GM23338 (cell line): ENCODE data around the gene CEP68. TPM values are rescaled to one million over a fixed set of nuclear protein-coding genes. Genes with fewer than 3 reads are reported as not detected.

ENCODE experiments used
- ATAC-seq: fragments of 200-7000 bp; cut with Tn5 transposase; 3 replicates; pipeline ENCODE4 v1.9.1; 2020
- DNase-seq: peaks from one replicate; pipeline ENCODE4 v3.0.0-alpha.2; 2015; ENCODE audit warnings: low spot score
- H2AFZ ChIP-seq: fragments of 200-600 bp; sonication (generic); 2 replicates; pipeline ENCODE4 v1.8.0; 2016; ENCODE audit warnings: antibody characterized with exemption, mild to moderate bottlenecking, moderate library complexity
- H3F3A ChIP-seq: fragments of 200-600 bp; sonication (generic); replicated peaks from 2 replicates; pipeline ENCODE4 v1.8.0; 2017; ENCODE audit warnings: antibody characterized with exemption, mixed run types, low read depth
- H3K27ac ChIP-seq: fragments of 200-600 bp; sonication (generic); 2 replicates; pipeline ENCODE4 v1.6.1; 2016; ENCODE audit warnings: low read depth
- H3K27me3 ChIP-seq: fragments of 200-600 bp; sonication (generic); 2 replicates; pipeline ENCODE4 v1.8.0; 2016; ENCODE audit warnings: mild to moderate bottlenecking, mixed run types, moderate library complexity; ENCODE audit not compliant: insufficient read depth
- H3K36me3 ChIP-seq: fragments of 200-600 bp; sonication (generic); 2 replicates; pipeline ENCODE4 v1.8.0; 2016; ENCODE audit warnings: mild to moderate bottlenecking; ENCODE audit not compliant: insufficient read depth
- H3K4me1 ChIP-seq: fragments of 200-600 bp; sonication (generic); 2 replicates; pipeline ENCODE4 v1.8.0; 2016; ENCODE audit warnings: mild to moderate bottlenecking, moderate library complexity; ENCODE audit not compliant: insufficient read depth
- H3K4me2 ChIP-seq: fragments of 200-600 bp; sonication (generic); 2 replicates; pipeline ENCODE4 v1.7.1; 2017; ENCODE audit warnings: mixed run types
- H3K4me3 ChIP-seq: fragments of 200-600 bp; sonication (generic); 2 replicates; pipeline ENCODE4 v1.6.1; 2016; ENCODE audit warnings: mixed run types
- H3K79me2 ChIP-seq: fragments of 200-600 bp; sonication (generic); replicated peaks from 2 replicates; pipeline ENCODE4 v1.8.0; 2017; ENCODE audit warnings: mild to moderate bottlenecking; ENCODE audit not compliant: insufficient read depth
- H3K9me2 ChIP-seq: fragments of 200-600 bp; sonication (generic); 2 replicates; pipeline ENCODE4 v1.8.0; 2017; ENCODE audit not compliant: insufficient read depth
- H4K20me1 ChIP-seq: fragments of 200-600 bp; sonication (generic); replicated peaks from 2 replicates; pipeline ENCODE4 v1.8.0; 2017; ENCODE audit warnings: mild to moderate bottlenecking; ENCODE audit not compliant: insufficient read depth
- H3K27ac Mint-ChIP-seq: 2 replicates; pipeline ENCODE4 v1.8.0; 2020; ENCODE audit warnings: inconsistent platforms, mild to moderate bottlenecking, moderate library complexity, mixed read lengths
- H3K27me3 Mint-ChIP-seq: 3 replicates; pipeline ENCODE4 v1.8.0; 2022; ENCODE audit warnings: low read depth, mild to moderate bottlenecking, moderate library complexity, mixed read lengths, inconsistent platforms; ENCODE audit not compliant: insufficient read depth, poor library complexity
- H3K36me3 Mint-ChIP-seq: 3 replicates; pipeline ENCODE4 v1.8.0; 2021; ENCODE audit warnings: low read depth, mild to moderate bottlenecking, inconsistent platforms, moderate library complexity, mixed read lengths
- H3K4me1 Mint-ChIP-seq: 3 replicates; pipeline ENCODE4 v1.8.0; 2020; ENCODE audit warnings: mild to moderate bottlenecking, inconsistent platforms, mixed read lengths
- H3K4me3 Mint-ChIP-seq: 3 replicates; pipeline ENCODE4 v1.8.0; 2021; ENCODE audit warnings: moderate library complexity, mild to moderate bottlenecking, inconsistent platforms, mixed read lengths
- H3K9me3 Mint-ChIP-seq: 3 replicates; pipeline ENCODE4 v1.8.0; 2020; ENCODE audit warnings: moderate library complexity, mild to moderate bottlenecking, inconsistent platforms, mixed read lengths
- CREB1 ChIP-seq: fragments of 250-450 bp; sonication (Bioruptor Pico); IDR thresholded peaks from 2 replicates; pipeline ENCODE4 v1.5.0; 2020; ENCODE audit warnings: low read depth, mild to moderate bottlenecking, moderate library complexity
- JUNB ChIP-seq: IDR thresholded peaks from one replicate; pipeline ENCODE4 v1.6.1; 2016; ENCODE audit warnings: antibody characterized with exemption; ENCODE audit not compliant: unreplicated experiment
- NANOG ChIP-seq: IDR thresholded peaks from 2 replicates; pipeline ENCODE4 v1.6.1; 2016; ENCODE audit warnings: antibody characterized with exemption, borderline replicate concordance
- POLR2AphosphoS5 ChIP-seq: IDR thresholded peaks from 2 replicates; pipeline ENCODE4 v1.6.1; 2016; ENCODE audit warnings: antibody characterized with exemption, low read depth
- STAT1 ChIP-seq: IDR thresholded peaks from one replicate; pipeline ENCODE4 v1.6.1; 2016; ENCODE audit warnings: antibody characterized with exemption; ENCODE audit not compliant: unreplicated experiment
- polyA plus RNA-seq: library from polyadenylated mRNA; unstranded; fragments of >200 nt; fragmentation: Nextera tagmentation; extraction: Ambion mirVana; gene quantifications from 2 replicates; pipeline ENCODE4 v1.2.1, GENCODE V29; 2016
- total RNA-seq: library from RNA; depleted of rRNA; stranded (reverse); fragments of >200 nt; shearing (Covaris generic); gene quantifications from 2 replicates; pipeline ENCODE4 v1.2.3, GENCODE V29; 2014
- TF ChIP-seq, protein P1 (sequence below): IDR thresholded peaks from one replicate; pipeline ENCODE4 v1.6.1; 2018; ENCODE audit warnings: antibody characterized with exemption; ENCODE audit not compliant: unreplicated experiment
- TF ChIP-seq, protein P2 (sequence below): fragments of 250-450 bp; sonication (Bioruptor Pico); IDR thresholded peaks from 2 replicates; pipeline ENCODE4 v1.5.0; 2020; ENCODE audit warnings: mild to moderate bottlenecking, moderate library complexity

CEP68 gene
- total and polyA plus RNA-seq, 2 experiments from 2014 or later: 13.0 to 24.4 TPM

DNA sequence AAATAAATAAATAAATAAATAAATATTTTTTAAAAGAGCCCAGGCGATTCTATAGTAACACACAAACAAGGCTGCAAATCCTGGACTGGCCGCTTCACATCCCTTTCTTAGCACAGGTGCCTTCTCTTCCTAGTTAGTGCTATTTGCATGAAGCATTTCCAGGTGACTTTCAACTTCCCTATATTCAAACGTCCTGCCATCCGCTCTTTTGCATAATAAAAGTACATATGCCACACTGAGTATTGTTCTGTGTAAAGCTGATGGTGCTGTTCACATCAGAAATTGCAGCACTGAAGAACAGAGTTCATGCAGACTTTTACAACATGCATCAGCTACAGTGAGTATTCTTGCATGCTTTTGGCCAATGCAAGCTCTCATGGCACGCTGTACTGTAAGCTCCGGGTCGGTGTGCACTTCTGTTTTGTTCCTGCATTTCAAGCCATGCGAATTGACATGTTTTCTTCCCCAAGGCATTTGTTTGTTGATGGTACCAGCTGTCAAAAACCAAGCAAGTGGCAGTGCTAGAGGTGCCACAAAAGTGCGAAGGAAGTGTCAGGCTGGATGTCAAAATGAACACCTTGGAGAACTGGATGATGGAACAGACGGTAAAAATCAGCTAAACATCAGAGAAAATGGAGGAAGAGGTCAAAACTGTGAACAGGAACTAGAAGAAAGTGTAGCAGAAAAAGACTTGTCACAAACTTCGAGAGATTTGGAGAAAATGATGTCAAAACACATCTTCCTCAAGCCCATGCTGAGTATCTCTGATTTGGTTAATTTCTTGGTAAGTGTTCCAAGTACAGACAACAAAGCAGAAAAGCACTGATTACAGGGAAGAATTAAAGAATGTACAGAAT lies 25.5 kb upstream of the CEP68 start:
- no peaks in the 10 kb centered on the region for H3K9me2 ChIP-seq
- TF ChIP-seq, protein P1, sequence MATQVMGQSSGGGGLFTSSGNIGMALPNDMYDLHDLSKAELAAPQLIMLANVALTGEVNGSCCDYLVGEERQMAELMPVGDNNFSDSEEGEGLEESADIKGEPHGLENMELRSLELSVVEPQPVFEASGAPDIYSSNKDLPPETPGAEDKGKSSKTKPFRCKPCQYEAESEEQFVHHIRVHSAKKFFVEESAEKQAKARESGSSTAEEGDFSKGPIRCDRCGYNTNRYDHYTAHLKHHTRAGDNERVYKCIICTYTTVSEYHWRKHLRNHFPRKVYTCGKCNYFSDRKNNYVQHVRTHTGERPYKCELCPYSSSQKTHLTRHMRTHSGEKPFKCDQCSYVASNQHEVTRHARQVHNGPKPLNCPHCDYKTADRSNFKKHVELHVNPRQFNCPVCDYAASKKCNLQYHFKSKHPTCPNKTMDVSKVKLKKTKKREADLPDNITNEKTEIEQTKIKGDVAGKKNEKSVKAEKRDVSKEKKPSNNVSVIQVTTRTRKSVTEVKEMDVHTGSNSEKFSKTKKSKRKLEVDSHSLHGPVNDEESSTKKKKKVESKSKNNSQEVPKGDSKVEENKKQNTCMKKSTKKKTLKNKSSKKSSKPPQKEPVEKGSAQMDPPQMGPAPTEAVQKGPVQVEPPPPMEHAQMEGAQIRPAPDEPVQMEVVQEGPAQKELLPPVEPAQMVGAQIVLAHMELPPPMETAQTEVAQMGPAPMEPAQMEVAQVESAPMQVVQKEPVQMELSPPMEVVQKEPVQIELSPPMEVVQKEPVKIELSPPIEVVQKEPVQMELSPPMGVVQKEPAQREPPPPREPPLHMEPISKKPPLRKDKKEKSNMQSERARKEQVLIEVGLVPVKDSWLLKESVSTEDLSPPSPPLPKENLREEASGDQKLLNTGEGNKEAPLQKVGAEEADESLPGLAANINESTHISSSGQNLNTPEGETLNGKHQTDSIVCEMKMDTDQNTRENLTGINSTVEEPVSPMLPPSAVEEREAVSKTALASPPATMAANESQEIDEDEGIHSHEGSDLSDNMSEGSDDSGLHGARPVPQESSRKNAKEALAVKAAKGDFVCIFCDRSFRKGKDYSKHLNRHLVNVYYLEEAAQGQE: no peak
- no peak for TF ChIP-seq POLR2AphosphoS5
- no peak for TF ChIP-seq CREB1 (CRISPR knock-in tag)
- TF ChIP-seq NANOG: no peak
- TF ChIP-seq STAT1: no peak
- Mint-ChIP-seq H3K27me3 (no peaks in the 10 kb centered on the region), H3K36me3 (peaks cover 5% of the 10 kb centered on the region; the same call in 1 of the 3 replicates), H3K4me1 (peaks cover 32% of the 10 kb centered on the region), H3K27ac (no peak overlapping the region; the same call in 1 of the 2 replicates), H3K4me3 (peak overlapping the region; percentile 11; the same call in 2 of the 3 replicates), H3K9me3 (no peaks in the 10 kb centered on the region)
- H3K4me1 ChIP-seq: peaks cover 34% of the 10 kb centered on the region
- no peaks in the 10 kb centered on the region for H3K27me3 ChIP-seq
- ATAC-seq (no peak), DNase-seq (no peak)
- H2AFZ ChIP-seq: no peak overlapping the region
- H4K20me1 ChIP-seq: 0 out of 2 replicates have a peak, but pooled peaks cover 5% of the 10 kb centered on the region
- H3K36me3 ChIP-seq: no peaks in the 10 kb centered on the region
- H3K4me3 ChIP-seq: peak overlapping the region; percentile 20; the same call in 1 of the 2 replicates
- H3K4me2 ChIP-seq: peak overlapping the region; percentile 67; the same call in 1 of the 2 replicates
- H3K27ac ChIP-seq: no peak overlapping the region
- no peaks in the 10 kb centered on the region for H3K79me2 ChIP-seq
- H3F3A ChIP-seq: peaks cover 7% of the 10 kb centered on the region

DNA sequence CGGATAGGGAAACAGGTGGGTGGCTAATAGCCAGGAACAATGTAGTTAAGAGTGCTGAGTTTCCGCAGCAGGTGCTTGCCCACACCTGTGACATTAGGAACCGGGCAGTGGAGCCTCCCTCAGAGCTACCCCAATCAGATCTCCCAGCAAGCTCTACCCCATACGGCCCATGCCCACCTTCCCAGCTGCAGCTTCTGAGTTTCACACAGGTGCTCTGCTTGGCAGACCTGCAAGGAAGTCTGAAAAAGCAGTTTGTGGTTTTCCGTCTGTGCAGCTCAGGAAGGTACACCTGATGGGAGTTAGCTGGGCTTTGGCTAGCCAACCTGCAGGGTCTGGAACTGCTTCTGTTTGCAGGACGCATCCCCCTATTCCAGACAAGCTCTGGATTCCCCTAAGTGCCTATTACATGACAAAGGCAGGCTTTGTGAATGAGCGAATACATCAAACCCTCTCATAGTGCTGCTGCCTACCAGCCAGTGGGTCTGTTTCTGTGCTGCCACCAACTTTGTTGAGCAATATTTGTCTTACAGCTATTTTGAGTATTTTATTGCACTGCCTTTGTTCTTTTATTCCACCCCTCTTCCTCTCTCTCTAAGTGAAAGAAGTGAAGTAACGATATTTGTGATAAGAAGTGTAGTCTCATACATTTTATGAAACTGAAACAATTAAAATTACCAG lies 24.7 kb upstream of the CEP68 start:
- ATAC-seq (peak; percentile 91), DNase-seq (peak; percentile 72)
- peaks cover 7% of the 10 kb centered on the region for H3F3A ChIP-seq
- no peak overlapping the region for H2AFZ ChIP-seq
- no peaks in the 10 kb centered on the region for H3K27me3 ChIP-seq
- H3K27ac ChIP-seq: peak overlapping the region; percentile 57
- no peaks in the 10 kb centered on the region for H3K9me2 ChIP-seq
- peak overlapping the region; percentile 65 for H3K4me2 ChIP-seq
- peak overlapping the region; percentile 20 for H3K4me3 ChIP-seq
- H3K36me3 Mint-ChIP-seq: peaks cover 5% of the 10 kb centered on the region; the same call in 1 of the 3 replicates
- no peaks in the 10 kb centered on the region for H3K9me3 Mint-ChIP-seq
- 0 out of 2 replicates have a peak, but pooled peaks cover 6% of the 10 kb centered on the region for H4K20me1 ChIP-seq
- no peaks in the 10 kb centered on the region for H3K27me3 Mint-ChIP-seq
- TF ChIP-seq POLR2AphosphoS5 (no peak), JUNB (no peak), STAT1 (no peak)
- TF ChIP-seq, protein P2, sequence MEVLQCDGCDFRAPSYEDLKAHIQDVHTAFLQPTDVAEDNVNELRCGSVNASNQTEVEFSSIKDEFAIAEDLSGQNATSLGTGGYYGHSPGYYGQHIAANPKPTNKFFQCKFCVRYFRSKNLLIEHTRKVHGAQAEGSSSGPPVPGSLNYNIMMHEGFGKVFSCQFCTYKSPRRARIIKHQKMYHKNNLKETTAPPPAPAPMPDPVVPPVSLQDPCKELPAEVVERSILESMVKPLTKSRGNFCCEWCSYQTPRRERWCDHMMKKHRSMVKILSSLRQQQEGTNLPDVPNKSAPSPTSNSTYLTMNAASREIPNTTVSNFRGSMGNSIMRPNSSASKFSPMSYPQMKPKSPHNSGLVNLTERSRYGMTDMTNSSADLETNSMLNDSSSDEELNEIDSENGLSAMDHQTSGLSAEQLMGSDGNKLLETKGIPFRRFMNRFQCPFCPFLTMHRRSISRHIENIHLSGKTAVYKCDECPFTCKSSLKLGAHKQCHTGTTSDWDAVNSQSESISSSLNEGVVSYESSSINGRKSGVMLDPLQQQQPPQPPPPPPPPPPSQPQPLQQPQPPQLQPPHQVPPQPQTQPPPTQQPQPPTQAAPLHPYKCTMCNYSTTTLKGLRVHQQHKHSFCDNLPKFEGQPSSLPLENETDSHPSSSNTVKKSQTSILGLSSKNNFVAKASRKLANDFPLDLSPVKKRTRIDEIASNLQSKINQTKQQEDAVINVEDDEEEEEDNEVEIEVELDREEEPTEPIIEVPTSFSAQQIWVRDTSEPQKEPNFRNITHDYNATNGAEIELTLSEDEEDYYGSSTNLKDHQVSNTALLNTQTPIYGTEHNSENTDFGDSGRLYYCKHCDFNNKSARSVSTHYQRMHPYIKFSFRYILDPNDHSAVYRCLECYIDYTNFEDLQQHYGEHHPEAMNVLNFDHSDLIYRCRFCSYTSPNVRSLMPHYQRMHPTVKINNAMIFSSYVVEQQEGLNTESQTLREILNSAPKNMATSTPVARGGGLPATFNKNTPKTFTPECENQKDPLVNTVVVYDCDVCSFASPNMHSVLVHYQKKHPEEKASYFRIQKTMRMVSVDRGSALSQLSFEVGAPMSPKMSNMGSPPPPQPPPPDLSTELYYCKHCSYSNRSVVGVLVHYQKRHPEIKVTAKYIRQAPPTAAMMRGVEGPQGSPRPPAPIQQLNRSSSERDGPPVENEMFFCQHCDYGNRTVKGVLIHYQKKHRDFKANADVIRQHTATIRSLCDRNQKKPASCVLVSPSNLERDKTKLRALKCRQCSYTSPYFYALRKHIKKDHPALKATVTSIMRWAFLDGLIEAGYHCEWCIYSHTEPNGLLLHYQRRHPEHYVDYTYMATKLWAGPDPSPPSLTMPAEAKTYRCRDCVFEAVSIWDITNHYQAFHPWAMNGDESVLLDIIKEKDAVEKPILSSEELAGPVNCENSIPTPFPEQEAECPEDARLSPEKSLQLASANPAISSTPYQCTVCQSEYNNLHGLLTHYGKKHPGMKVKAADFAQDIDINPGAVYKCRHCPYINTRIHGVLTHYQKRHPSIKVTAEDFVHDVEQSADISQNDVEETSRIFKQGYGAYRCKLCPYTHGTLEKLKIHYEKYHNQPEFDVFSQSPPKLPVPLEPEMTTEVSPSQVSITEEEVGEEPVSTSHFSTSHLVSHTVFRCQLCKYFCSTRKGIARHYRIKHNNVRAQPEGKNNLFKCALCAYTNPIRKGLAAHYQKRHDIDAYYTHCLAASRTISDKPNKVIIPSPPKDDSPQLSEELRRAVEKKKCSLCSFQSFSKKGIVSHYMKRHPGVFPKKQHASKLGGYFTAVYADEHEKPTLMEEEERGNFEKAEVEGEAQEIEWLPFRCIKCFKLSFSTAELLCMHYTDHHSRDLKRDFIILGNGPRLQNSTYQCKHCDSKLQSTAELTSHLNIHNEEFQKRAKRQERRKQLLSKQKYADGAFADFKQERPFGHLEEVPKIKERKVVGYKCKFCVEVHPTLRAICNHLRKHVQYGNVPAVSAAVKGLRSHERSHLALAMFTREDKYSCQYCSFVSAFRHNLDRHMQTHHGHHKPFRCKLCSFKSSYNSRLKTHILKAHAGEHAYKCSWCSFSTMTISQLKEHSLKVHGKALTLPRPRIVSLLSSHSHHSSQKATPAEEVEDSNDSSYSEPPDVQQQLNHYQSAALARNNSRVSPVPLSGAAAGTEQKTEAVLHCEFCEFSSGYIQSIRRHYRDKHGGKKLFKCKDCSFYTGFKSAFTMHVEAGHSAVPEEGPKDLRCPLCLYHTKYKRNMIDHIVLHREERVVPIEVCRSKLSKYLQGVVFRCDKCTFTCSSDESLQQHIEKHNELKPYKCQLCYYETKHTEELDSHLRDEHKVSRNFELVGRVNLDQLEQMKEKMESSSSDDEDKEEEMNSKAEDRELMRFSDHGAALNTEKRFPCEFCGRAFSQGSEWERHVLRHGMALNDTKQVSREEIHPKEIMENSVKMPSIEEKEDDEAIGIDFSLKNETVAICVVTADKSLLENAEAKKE (CRISPR knock-in tag): no peak
- H3K27ac Mint-ChIP-seq: no peak overlapping the region; the same call in 1 of the 2 replicates
- peaks cover 32% of the 10 kb centered on the region for H3K4me1 Mint-ChIP-seq
- H3K4me1 ChIP-seq: peaks cover 34% of the 10 kb centered on the region
- no peaks in the 10 kb centered on the region for H3K36me3 ChIP-seq
- no peaks in the 10 kb centered on the region for H3K79me2 ChIP-seq
- peak overlapping the region; percentile 48 for H3K4me3 Mint-ChIP-seq
